Epithelial cell of esophagus (primary cell): ENCODE data around the gene ALAD.
"Not testable (repeated sequence)": the region's sequence is repeated elsewhere in the genome, so short reads cannot be mapped to it uniquely, and the experiment has no call there.

Experiments used
- DNase-seq: peaks from one replicate; pipeline ENCODE4 v3.0.0; 2010; ENCODE audit warnings: low read depth
- H3K4me3 ChIP-seq: 2 replicates; pipeline ENCODE4 v1.5.1; 2011; ENCODE audit warnings: mild to moderate bottlenecking, low read length, control low read depth
- TF ChIP-seq, protein P1 (sequence below): IDR thresholded peaks from 2 replicates; pipeline ENCODE4 v1.5.1; 2011; ENCODE audit warnings: low read depth, mild to moderate bottlenecking, low read length, control low read depth, inconsistent platforms; ENCODE audit not compliant: insufficient read depth; ENCODE audit errors: missing control alignments

Gene ALAD

GRCh38 chr9:113401027-113401792 lies at the start of gene ALAD:
TSS of gene ALAD (minus strand) at chr9:113401284. CDS start at chr9:113393559, 7,725 bp downstream.
- peak within 1 kb of the TSS; percentile 78 for H3K4me3 ChIP-seq
- TF ChIP-seq, protein P1, sequence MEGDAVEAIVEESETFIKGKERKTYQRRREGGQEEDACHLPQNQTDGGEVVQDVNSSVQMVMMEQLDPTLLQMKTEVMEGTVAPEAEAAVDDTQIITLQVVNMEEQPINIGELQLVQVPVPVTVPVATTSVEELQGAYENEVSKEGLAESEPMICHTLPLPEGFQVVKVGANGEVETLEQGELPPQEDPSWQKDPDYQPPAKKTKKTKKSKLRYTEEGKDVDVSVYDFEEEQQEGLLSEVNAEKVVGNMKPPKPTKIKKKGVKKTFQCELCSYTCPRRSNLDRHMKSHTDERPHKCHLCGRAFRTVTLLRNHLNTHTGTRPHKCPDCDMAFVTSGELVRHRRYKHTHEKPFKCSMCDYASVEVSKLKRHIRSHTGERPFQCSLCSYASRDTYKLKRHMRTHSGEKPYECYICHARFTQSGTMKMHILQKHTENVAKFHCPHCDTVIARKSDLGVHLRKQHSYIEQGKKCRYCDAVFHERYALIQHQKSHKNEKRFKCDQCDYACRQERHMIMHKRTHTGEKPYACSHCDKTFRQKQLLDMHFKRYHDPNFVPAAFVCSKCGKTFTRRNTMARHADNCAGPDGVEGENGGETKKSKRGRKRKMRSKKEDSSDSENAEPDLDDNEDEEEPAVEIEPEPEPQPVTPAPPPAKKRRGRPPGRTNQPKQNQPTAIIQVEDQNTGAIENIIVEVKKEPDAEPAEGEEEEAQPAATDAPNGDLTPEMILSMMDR: peak; percentile 82
- peak; percentile 99 for DNase-seq

- TF ChIP-seq, protein P1: no peak
- no peak overlapping the region for H3K4me3 ChIP-seq
- no peak for DNase-seq
Observed at GRCh38 chr9:113449376-113449775, 48.3 kb upstream of the ALAD start.

- TF ChIP-seq, protein P1: peak; percentile 50
- no peak overlapping the region for H3K4me3 ChIP-seq
- DNase-seq: peak; percentile 55
Observed at GRCh38 chr9:113446323-113446740, 45.2 kb upstream of the ALAD start.

- no peak overlapping the region for H3K4me3 ChIP-seq
- no peak for DNase-seq
- TF ChIP-seq, protein P1: no peak
Observed at GRCh38 chr9:113444736-113445135, 43.7 kb upstream of the ALAD start.

- not testable (repeated sequence) for H3K4me3 ChIP-seq, DNase-seq
Observed at GRCh38 chr9:113437716-113438115, 36.6 kb upstream of the ALAD start.

GRCh38 chr9:113436728-113437515 lies 35.8 kb upstream of the ALAD start:
- H3K4me3 ChIP-seq: no peak overlapping the region
- TF ChIP-seq, protein P1: no peak
- peak; percentile 38 for DNase-seq

DNA sequence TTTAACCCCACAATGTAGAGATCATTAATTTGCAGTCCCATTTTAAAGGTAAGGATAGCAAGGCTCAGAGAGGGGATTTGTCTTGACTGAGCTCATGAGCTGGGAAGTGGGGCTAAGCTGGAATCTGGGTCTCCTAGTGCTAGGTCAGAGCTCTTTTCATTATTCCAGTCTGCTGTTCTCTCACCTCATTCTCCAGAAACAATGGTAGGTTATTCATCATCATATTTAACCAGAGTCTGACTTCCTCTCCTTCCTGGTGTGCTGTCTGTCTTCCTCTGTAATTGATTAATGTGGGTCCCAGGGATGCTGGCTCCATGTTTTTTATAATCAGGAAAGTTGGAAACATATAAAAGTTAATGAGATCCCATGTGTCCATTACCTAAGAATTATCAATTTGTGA lies 30.1 kb upstream of the ALAD start:
- TF ChIP-seq, protein P1: no peak
- DNase-seq: no peak
- H3K4me3 ChIP-seq: no peak overlapping the region
